ENCODE results near the gene TMEM154.
A peak's percentile ranks its signal among the peaks of the same experiment; 100 is the strongest.

Gene TMEM154, protein sequence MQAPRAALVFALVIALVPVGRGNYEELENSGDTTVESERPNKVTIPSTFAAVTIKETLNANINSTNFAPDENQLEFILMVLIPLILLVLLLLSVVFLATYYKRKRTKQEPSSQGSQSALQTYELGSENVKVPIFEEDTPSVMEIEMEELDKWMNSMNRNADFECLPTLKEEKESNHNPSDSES

DNA sequence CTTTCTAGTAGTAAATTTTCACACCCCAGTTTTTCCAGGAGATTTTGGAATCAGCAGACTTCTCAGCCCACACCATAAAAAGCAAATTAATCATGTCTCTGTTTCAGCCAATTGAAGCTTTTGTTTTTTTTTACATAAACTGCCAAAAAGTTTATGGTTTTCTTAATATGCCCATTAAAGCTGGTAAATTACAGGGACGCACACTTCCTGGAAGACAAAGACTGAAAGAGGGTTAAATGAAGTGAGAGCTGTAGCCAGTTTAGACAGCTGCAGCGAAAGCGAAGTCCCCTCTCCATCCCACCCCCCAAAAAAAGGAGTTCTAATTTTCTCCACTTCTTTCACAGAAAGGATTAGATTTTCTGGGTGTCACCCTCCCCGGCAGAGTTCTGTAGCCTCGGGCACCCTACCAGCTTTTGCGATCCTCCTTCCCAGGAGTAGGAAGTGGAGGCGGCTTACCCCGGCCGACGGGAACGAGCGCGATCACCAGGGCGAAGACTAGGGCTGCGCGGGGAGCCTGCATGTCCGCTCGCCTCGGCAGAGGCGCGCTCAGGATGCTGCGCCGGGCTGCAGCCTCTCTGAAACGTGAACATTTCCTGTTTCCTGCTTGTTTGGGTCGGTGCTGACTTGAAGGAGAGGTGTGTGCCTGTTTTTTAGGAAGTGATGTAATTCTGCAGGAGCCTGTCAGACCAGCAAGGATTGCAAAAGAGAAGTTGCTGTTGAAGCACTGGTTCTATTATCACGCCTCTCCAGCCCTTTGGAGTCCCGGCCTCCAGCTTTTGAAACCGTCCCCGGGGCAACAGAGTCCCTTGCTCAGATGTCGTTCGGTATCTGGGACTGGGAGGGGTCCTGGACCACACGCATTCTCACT, at the start of gene TMEM154:
Gene TMEM154 (minus strand): TSS at position 584 of the 868 bp plus-strand sequence. CDS start 64 bp downstream, at position 520.
- no peak for DNase-seq

DNA sequence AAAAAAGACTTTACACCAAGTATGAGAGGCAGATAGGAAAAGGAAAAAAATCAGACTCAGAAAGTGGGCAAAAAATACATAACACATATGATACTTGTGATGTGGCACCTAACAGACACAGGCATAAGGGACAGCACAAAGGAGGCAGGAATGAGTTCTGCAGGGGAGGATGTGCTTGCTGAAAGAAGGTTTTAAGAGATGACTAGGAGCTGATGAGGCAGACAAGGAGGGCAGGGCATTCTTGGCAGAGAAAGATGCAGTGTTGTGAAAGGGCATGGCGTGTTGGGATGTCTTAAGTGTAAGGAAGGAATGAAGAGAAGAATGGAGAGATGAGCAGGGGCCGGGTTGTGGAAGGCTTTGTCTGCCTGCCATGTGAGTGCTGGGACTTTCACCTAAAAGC, 49.7 kb upstream of the TMEM154 start:
- no peak for DNase-seq

DNA sequence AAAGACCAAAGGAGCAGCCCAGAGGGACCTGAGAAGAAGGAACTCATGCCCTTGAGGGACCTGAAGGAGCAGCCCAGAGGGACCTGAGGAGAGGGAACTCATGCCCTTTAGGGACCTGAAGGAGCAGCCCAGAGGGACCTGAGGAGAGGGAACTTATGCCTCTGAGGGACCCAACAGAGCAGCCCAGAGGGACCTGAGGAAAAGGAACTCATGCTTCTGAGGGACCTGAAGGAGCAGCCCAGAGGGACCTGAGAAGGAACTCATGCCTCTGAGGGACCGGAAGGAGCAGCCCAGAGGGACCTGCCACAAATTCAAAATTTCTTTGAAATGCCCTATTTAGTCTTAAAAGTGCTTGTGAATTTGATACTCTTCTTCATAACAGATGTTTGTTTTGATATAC, 48.5 kb upstream of the TMEM154 start:
- DNase-seq, result no peak

DNA sequence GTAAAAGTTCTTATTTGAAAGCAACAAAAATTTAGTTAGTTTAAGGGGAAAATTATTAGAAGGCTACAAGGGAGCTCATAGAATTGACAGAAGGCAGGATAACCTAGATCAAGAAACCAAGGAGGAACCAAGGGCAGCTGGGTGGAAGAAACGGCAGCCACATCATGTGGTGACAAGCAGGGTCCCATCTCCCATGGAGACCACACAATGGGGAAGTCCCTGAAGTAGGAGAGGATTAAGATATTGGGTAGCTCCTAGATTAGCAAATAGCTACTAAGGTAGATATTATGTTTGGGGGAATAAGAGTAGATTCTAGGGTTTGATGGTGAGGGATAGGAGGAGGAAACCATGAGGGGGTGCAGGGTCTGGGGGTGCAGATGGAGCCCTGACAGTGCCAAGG, 48.0 kb upstream of the TMEM154 start:
- DNase-seq, result no peak

DNA sequence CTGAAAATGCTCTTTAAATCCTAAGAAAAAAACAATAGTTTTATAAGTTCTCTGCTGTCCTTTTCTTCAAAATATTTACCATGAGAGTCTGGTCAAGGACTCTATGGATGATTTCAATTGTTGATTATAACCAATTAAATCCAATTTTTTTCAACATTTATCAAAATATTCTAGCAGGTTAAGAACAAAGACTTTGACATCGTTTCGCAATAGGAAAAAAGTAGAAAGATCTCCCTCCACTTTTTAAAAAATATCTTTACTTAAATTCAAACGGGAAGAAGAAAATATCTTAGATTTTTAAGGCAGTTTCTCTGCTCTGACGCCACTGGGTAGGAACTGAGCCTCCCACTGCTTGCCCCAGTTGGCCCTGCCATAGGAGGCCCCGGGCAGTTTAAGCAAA, 44.7 kb upstream of the TMEM154 start:
- DNase-seq, result no peak

DNA sequence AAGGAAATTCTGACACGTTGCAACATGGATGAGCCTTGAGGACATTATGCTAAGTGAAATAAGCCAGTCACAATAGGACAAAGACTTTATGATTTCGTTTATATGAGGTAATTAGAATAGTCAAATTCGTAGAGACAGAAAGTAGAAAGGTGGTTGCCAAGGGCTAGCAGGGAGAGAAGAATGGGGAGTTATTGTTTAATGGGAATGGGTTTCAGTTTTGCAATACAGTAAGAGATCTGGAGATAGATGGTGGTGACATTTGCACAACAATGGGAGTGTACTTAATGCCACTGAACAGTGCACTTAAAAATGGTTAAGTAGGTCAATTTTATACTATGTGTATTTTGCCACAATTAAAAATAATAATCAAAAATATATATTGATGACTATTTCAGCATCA, 43.4 kb upstream of the TMEM154 start:
- no peak for DNase-seq

GRCh38 chr4:152719801-152720556, 40.2 kb upstream of the TMEM154 start:
- DNase-seq, result peak; percentile 44

DNA sequence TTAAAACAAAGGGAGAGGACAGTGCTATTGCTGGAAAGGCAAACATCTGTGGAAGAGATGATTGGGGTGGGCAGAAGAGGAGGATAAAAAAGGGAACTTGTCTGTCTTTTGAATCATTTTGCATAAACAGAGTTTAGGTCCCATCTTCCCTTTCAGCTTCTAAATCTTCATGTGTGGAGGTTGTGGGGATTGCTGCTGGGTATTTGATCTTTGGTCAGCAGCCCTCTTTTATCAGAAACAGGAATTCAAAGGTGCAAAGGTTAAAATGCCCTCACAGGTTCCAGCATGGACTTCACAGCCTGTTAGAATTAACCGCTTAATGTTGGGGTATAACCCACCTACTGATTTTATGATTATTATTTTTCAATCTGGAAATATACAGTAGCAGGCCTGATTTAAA, 39.5 kb upstream of the TMEM154 start:
- DNase-seq, result no peak

GRCh38 chr4:152715076-152715475, 35.3 kb upstream of the TMEM154 start:
- DNase-seq, result no peak

DNA sequence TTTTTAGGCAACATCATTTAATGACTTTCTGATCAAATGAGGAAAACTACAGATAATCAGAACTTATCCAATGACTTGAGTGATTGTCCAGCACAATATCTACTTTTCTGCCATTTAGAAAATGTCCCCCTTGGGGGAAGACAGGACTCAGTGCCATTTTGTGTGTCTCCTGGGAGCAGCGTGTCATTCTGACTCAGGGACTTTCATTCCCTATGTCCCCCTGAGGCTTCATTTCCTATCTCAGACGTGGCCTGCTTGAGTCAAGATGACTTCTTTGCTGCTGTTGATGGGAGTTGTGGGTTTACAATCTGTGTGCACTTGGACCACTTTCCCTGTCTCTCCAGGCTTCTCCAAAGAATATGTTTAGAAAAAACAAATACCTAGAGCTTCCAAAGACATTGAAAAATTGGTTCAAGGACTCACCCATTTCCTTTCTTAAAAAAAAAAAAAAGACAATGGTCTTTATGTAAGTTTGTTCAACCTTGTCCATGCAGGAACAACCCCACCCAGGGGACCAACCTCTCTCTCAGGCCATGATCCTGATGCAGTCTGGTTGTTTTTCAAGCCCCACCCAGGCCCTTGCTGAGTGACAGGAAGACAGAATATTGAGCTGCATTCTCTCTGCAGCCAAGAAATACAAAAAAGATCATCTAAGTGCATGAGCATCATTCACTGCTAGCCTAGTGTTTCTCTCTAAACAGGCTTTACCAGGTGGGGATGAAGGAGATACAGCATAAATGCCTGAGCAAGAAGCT, 34.3 kb upstream of the TMEM154 start:
- DNase-seq, result no peak

GRCh38 chr4:152709675-152710438, 30.1 kb upstream of the TMEM154 start:
- DNase-seq, result no peak

DNA sequence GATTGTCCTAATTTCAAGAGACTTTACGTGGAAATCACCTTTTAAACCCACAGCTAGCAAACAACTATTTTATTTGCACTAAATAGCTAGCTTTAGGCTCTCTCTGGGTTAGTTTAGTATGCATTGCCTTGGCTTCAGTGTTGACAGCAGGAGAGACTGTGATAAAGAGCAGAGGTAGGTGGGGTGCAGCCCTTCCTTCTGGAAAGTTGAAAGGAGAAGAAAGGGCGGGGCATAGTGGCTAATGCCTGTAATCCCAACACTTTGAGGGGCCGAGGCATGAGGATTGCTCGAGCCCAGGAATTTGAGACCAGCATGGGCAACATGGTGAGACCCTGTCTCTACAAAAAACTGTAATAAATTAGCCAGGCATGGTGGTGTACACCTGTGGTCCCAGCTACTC, 29.0 kb upstream of the TMEM154 start:
- DNase-seq, result no peak

DNA sequence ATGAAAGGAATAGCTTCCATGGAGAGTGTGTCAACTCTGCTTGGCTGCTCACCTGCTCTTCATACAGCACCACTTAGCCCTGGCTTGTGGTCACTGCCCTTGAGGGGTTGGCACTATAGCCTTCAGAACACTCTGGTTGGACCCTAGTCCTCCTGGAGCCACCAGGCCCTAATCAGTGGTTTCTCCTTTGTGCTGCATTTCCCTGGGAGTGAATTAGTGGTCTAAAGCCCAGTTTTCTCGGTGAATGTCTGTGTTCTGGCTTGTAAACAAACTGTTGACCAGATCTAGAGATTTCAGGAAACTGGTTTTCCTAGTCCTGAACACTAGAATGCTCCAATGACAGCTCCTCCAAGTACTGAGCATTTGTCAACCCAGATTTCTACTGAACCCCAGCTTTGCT, 28.6 kb upstream of the TMEM154 start:
- no peak for DNase-seq

DNA sequence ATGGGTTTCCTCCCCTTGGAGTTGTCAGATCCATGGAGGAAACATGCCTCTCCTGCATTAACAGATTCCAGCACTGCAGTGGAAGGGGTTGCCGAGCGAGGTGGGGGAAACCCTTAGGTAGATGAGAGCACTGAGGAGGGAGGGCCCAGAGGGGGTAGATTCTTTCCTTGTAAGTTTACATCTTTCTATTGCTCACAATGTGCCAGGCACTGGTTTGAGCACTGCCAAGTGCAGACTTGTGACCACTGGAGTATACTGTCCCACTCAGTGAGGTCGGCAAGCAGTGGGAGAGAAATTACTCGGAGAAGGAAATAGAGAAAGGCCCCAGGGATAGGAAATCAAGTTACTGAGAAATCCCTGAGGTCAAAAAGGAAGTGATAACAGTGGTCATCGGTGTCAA, 27.8 kb upstream of the TMEM154 start:
- DNase-seq, result no peak

GRCh38 chr4:152705903-152706302, 26.1 kb upstream of the TMEM154 start:
- DNase-seq, result no peak

DNA sequence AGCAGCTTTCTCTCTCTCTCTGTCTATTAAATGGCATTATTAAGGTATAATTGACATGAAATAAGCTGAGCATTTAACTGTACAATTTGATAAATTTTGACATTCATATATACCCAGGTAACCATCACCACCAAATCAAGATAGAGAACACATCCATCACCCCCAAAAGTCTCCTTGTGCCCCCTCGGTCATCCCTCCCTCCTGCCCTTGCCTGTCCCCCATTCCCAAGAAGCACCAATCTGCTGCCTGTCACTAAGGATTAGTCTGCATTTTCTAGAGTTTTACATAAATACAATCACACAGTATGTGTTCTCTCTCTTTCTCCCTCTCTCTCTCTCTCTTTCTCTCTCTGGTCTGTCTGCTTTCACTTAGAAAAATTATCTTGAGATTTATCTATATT, 25.0 kb upstream of the TMEM154 start:
- no peak for DNase-seq

DNA sequence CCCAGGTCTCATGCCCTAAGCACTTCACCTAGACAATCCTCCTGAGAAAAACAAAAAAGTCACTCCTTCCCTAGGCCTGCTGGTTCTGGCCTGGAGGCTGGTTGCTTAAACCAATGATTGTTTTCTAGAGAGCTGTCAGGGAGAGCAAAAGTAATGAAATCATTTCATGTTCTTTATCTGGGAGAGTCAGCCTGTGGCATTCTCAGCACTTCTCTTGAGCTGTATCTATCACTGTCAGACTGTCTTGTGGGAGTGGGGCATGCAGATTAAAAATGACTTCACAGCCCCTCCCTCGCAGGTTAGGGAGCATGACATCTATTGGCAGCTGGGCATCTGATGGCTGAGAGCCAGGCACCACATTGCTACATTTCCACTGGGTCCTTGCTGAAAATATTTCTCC, 20.4 kb upstream of the TMEM154 start:
- no peak for DNase-seq

DNA sequence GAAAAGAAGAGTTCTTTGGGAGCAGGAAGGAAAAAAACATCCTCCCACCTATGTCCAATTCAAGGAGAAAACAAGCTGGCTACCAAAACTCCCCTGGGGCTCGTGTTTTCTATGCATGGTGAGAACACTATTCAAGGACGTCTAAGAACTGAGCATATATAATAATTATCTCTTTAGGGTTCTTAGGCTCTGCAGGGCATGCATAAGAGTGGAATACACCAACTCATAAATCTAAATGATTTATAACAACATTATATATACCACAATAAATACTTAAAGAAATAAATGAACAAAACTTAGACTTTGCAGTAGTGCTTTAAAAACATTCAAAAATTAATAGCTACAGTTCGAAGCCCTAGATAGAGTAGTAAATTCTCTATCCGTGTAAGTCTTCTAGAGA, 19.5 kb upstream of the TMEM154 start:
- DNase-seq, result no peak

GRCh38 chr4:152698089-152698499, 18.3 kb upstream of the TMEM154 start:
- no peak for DNase-seq

DNA sequence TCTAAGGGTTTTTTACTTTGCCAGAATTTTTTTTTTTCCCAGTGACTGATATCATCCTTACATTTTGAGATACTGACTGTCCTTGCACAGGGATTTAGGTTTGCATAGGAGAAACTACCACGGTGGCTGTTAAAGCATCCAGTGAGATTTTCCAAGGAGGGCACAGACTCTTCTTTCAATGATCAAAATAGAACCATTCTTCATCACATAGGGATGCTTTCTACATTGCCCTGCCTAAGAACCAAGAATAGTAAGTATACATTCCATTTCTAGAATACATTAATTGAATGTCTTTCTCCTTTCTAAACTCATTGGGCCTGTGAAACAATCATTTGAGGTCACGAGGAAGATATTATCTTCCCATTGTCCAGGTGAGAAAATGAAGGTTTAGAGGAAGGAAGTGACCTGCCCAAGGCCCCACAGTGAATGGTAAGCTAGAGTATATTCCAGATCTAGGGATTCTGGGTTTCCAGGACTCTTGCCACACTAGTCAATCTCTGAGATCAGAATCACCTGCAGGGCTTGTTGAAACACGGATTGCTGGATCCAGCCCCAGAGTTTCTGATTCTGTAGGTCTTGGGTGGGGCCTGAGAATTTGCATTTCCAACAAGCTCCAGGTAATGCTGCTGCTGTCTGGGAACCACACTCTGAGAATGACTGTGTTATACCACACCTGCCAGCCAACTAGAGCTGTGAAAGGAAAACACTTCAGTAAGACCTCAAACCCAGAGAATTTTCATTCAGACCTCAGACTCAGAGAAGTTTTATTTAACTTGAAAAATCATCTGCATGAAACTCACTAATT, 17.7 kb upstream of the TMEM154 start:
- DNase-seq, result no peak

- no peak for DNase-seq
Measured at GRCh38 chr4:152696764-152697261, 17.0 kb upstream of the TMEM154 start.
